Placental pericyte (primary cell): ENCODE data around the gene DHX36. TPM values are rescaled to one million over a fixed set of nuclear protein-coding genes. Genes with fewer than 3 reads are reported as not detected.

Source experiments
- small RNA-seq: library from RNA; depleted of rRNA; stranded (forward); fragments of <200 nt; gene quantifications from one replicate; pipeline ENCODE3, GENCODE V24; 2012; ENCODE audit warnings: low replicate concordance
- total RNA-seq: library from RNA; depleted of rRNA; stranded (reverse); fragments of >200 nt; gene quantifications from 2 replicates; pipeline ENCODE4 v1.2.3, GENCODE V29; 2012

DHX36 gene, protein sequence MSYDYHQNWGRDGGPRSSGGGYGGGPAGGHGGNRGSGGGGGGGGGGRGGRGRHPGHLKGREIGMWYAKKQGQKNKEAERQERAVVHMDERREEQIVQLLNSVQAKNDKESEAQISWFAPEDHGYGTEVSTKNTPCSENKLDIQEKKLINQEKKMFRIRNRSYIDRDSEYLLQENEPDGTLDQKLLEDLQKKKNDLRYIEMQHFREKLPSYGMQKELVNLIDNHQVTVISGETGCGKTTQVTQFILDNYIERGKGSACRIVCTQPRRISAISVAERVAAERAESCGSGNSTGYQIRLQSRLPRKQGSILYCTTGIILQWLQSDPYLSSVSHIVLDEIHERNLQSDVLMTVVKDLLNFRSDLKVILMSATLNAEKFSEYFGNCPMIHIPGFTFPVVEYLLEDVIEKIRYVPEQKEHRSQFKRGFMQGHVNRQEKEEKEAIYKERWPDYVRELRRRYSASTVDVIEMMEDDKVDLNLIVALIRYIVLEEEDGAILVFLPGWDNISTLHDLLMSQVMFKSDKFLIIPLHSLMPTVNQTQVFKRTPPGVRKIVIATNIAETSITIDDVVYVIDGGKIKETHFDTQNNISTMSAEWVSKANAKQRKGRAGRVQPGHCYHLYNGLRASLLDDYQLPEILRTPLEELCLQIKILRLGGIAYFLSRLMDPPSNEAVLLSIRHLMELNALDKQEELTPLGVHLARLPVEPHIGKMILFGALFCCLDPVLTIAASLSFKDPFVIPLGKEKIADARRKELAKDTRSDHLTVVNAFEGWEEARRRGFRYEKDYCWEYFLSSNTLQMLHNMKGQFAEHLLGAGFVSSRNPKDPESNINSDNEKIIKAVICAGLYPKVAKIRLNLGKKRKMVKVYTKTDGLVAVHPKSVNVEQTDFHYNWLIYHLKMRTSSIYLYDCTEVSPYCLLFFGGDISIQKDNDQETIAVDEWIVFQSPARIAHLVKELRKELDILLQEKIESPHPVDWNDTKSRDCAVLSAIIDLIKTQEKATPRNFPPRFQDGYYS
- 52.5 and 54.3 TPM in 2 replicates for total RNA-seq

DNA sequence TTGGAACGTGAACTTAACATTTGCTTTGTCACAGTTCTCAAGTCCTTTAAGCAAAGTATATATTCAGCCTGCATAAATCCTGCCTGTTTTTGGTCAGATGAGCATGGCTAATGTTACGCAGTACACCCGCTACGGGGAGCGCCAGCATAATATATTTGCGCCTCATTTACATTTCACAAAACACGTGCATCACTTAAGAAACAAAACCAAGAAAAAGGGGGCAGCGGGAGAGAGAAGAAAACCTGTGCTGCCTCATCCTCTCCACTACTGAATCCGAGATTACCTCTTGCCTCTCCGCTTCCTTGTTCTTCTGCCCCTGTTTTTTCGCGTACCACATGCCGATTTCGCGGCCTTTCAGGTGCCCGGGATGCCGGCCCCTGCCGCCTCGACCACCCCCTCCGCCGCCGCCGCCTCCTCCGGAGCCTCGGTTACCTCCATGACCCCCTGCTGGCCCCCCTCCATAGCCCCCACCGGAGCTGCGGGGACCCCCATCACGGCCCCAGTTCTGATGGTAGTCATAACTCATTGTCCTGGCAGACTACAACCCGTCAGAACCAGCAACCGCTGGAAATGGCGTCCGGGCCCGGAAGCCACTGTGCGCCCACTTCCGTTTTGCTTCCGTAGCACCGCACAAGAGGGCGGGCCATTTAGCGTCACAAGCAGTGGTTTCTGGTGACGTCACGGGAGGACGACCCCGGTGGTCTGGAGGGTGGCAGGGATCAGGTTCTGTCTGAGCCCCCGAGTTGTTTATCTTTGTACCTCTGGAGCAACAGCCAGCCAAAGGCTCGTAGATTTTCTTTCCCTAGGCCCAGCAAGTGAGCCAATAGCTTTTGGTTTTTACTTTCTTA is at the start of gene DHX36:
TSS of gene DHX36 (minus strand) at position 597 of the 848 bp plus-strand sequence. CDS start at position 526, 71 bp downstream.

Small RNA genes lying within 50 kb of the gene (small RNA-seq; reads per million reads assigned to genes)
- gene RF01210, result not detected

Other genes starting within 250 kb of the DHX36 start
- 5.5 and 6.0 TPM in 2 replicates for gene ARHGEF26, start 203.1 kb downstream of the DHX36 start, total RNA-seq
- gene GPR149, start 105.7 kb upstream of the DHX36 start, total RNA-seq, result not detected in 2 replicates